Right lobe of liver (tissue), 4 donors: ENCODE results near the gene SAXO2.

Experiments
- POLR2A ChIP-seq: fragments of 450-650 bp; IDR thresholded peaks from one replicate; pipeline ENCODE4 v1.6.1; 2017; ENCODE audit warnings: antibody characterized with exemption, mild to moderate bottlenecking
- TF ChIP-seq, protein P1 (sequence below), 4 donors: fragments of 200-600 bp in 3 of 4; fragments of 450-650 bp in 1 of 4; IDR thresholded peaks; one replicate each; pipeline versions ENCODE4 v1.5.1 to v1.8.0; 2016 to 2022; ENCODE audit warnings: antibody characterized with exemption in 4 of 4, mild to moderate bottlenecking in 2 of 4
- donor health status: DM: no; HTN: no; CAD: no.
- donor health status: DM: no; HTN: no; CAD: no.
- donor health status: DM: no; HTN: yes; CAD: no.

- TF ChIP-seq, protein P1, sequence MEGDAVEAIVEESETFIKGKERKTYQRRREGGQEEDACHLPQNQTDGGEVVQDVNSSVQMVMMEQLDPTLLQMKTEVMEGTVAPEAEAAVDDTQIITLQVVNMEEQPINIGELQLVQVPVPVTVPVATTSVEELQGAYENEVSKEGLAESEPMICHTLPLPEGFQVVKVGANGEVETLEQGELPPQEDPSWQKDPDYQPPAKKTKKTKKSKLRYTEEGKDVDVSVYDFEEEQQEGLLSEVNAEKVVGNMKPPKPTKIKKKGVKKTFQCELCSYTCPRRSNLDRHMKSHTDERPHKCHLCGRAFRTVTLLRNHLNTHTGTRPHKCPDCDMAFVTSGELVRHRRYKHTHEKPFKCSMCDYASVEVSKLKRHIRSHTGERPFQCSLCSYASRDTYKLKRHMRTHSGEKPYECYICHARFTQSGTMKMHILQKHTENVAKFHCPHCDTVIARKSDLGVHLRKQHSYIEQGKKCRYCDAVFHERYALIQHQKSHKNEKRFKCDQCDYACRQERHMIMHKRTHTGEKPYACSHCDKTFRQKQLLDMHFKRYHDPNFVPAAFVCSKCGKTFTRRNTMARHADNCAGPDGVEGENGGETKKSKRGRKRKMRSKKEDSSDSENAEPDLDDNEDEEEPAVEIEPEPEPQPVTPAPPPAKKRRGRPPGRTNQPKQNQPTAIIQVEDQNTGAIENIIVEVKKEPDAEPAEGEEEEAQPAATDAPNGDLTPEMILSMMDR (IDR thresholded peaks at IDR 0.05): no peak
- no peak for TF ChIP-seq POLR2A
Measured at GRCh38 chr15:82263350-82263749, 732 bp downstream of the SAXO2 start.
